Measurements from ENCODE around the gene CFAP77.

DNA sequence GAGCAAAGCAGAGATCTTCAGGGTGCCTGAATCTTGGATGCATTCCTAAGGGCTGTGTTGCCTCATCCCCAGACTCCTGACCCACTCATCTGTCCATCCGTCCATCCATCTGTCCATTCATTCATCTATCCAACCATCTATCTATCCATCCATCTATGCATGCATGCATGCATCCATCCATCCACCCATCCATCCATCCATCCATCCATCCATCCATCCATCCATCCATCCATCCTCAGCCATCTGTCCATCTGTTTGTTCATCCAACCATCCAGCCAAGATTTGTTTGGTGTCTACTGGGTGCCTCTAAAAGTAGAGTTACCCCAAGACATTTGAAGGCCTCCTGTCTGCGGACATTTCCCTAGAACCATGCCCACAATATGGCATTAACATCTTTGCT lies 144.7 kb downstream of the CFAP77 start:
- TF ChIP-seq CTCF (IDR thresholded peaks at IDR 0.05) = no peak
- TF ChIP-seq POLR2A (IDR thresholded peaks at IDR 0.05) = no peak
- TF ChIP-seq POLR2AphosphoS5 (IDR thresholded peaks at IDR 0.05) = no peak

Data from breast epithelium (tissue), 3 donors.